HL-60/S4 (cell line): ENCODE measurements around the gene PPM1L.

Source experiments
- in situ Hi-C: fragments of 300-500 bp; cut with MboI; formaldehyde crosslinking; loops from 2 replicates; pipeline ENCODE4 v1.14.3; 2022; ENCODE audit warnings: low sequenced_read_pairs

PPM1L gene

DNA sequence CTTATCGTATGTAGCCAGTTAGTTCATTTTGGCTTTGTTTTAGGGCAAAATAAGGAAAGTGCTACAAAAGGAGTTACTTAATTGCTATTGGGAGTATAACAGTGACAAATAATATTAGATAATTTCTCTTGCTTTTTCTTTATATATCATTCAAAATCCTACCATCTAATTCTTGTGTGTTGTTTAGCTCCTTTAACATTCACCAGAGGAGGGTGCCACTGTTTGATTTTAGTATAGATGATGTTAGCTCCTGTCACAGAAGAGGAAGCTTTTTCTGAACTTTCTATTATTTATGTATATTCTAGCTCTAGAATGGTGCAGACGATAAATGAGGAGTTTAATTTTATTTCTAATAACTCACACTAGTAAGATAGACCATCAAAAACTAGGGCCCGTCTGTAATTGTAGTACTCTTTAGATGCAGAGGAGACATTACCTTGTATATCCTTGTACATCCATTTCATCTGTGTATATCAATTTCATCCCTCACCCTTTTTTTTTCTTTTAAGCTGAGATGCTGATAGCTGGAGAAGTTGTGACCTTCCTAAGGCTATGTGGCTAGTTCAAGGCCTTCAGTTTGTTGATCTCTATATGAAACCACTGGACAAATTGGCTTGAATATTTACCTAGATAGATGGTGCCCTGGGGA lies 3.0 kb downstream of the PPM1L start:
- in situ Hi-C loops: no loop called here

GRCh38 chr3:160763073-160763472 lies 7.0 kb downstream of the PPM1L start:
- in situ Hi-C loops: no loop called here

GRCh38 chr3:160765211-160765610 lies 9.2 kb downstream of the PPM1L start:
- in situ Hi-C loops: no loop called here

DNA sequence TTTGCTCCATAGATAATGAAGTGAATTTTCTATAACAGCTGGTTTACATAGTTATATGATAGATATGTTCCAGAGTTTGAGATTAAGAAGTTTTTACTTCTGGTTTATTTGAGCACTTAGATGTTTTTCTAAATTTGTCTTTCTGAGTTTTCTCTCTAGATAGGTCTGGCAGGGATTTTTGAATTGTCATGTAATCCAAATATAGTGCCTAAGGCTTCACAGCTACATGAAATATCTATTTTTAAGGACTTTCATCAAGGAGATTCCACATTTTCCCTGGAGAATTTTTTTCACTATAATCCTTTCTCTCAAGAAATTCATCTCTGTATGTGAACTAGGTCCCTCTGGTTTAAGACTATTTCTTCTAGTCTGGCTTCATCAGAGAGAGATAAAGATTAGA lies 12.0 kb downstream of the PPM1L start:
- in situ Hi-C loops: no loop called here

GRCh38 chr3:160768918-160769317 lies 12.9 kb downstream of the PPM1L start:
- in situ Hi-C loops: no loop called here

DNA sequence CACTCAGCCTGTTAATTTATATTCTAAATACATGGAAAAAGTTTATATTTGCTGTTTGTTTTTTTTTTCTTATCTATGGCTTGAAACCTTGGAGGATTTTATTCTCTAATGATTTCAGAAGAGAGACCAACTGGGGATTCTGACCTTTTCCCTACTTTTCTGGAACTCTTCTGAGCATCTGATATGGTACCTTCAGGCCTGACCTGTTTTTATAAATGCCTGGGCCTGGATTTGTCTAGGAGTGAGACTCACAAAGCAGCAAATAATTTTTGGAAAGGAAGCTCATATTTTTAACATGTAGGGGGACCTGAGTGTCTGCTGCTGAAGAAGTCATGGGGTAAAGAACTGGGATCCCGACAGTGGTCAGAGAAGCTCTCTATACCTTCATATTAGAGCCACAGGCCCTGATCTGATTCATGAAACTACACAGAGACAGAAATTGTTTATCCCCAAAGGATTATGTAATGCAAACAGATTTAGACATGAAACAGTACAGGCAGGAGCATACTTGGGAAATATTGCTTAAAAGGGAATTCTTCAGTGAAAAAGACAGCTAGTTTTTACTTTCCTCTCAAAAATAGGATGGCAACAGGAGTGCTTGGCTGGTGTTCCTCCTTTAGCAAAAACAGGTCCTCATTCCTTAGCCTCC lies 15.9 kb downstream of the PPM1L start:
- in situ Hi-C loops: no loop called here

- in situ Hi-C loops: no loop called here
Measured at GRCh38 chr3:160773722-160774121, 17.7 kb downstream of the PPM1L start.

DNA sequence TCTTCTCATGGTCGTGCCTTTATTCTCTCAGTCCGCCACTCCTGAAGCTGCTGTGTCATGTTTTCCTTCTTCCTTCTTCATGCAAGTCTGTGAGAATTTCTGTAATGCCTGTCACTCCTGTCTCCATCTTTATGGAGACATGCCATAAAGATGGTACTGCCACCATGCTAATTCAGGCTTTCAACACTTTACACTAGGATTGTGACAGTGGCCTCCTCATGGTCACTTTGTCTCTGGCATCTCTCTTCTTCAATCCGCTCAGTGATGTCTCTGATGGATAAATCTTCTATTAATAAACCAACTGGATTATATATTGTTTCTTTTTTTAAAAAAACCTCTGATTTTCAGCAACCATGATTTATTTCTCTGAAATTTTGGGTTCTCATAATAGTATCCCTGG lies 18.1 kb downstream of the PPM1L start:
- in situ Hi-C loops: no loop called here

GRCh38 chr3:160778480-160778879 lies 22.4 kb downstream of the PPM1L start:
- in situ Hi-C loops: no loop called here

DNA sequence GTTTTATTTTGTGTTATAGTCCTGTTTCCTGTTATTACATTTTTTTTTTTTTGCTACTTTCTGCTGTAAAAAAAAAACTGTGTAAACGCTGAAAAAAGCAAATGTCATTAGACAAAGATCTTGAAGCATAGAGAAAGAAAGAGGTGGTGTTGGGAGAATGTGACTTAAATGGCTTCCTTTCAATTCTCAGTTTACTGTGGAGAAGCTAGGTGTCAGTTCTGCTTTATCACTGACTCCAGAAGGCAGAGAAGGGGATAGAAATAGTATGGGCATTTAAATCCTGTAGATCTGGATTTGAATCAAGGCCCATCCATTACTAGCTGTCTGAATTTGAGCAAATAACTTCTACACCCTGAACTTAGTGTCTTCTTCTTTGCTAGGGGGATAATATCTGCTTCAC lies 23.0 kb downstream of the PPM1L start:
- in situ Hi-C loops: no loop called here

GRCh38 chr3:160780245-160780644 lies 24.2 kb downstream of the PPM1L start:
- in situ Hi-C loops: no loop called here

DNA sequence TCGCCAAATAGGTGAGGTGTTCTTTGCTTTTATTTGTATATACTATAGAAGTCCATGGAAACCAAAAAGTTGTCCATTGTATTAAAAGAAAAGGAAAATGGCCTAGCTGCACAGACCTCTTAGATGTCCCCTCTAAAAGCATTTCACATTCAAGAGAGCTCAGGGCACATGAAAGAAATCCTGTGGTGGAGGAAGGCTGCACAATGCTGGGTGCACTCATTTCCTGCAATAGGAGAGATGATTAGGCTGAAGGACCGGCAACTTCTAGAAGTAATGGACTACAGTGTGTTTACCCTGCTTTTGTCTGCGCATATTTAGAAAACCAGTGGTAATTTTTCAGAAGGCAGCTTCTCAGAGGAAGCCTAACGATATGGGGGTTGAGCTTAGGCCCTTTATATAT lies 25.4 kb downstream of the PPM1L start:
- in situ Hi-C loops: no loop called here

- in situ Hi-C loops: no loop called here
Measured at GRCh38 chr3:160781863-160782262, 25.8 kb downstream of the PPM1L start.

GRCh38 chr3:160784853-160785252 lies 28.8 kb downstream of the PPM1L start:
- in situ Hi-C loops: no loop called here

GRCh38 chr3:160790726-160791125 lies 34.7 kb downstream of the PPM1L start:
- in situ Hi-C loops: no loop called here

- in situ Hi-C loops: no loop called here
Measured at GRCh38 chr3:160792540-160792939, 36.5 kb downstream of the PPM1L start.

GRCh38 chr3:160793722-160794252 lies 37.8 kb downstream of the PPM1L start:
- in situ Hi-C loops: no loop called here

DNA sequence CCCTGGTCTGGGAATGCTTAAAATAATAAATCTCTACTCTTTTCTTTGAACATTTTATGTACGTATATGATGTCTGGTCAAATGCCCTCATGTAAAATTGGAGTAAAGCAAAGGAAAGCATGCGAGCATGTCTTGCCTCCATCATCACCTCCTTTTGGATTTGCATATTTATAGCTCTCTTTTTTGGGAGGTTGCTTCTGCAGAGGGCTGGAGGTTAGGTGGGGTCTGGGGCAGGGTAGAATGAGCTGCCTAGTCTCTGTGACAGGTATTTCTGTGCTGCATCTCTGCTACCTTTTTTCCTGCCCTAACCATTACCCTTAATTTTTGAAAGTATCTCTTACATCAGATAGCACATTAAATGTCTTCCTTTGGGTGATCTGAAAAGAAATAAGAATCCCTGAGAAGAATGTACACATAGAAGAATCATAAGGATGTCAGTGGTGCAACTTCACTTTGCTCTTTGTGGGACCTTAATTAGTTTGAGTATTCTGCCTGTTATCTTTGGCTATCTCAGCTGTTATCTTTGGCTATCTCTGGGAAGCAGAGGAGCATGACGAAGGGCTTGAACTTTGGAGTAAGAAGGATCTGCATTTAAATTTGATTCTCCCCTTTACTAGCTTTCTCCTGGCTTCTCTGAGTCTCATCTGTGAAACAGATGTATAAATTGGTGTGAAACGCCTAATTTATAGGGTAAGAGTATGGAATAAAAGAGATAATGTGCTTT lies 40.2 kb downstream of the PPM1L start:
- in situ Hi-C loops: no loop called here

DNA sequence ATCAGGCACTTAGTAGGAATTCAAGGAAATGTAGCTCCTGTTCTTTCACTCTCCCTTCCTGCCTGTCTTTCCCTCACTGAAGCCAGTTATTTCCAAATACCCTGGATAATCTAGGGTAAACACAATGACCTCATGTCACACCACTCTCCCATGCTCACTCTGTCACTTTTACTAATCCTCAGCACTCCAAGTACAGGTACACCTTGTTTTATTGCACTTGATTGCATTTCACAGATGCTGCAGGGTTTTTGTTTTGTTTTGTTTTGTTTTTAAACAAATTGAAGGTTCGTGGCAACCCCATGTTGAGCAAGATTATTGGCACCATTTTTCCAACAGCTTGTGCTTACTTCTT lies 40.8 kb downstream of the PPM1L start:
- in situ Hi-C loops: no loop called here

- in situ Hi-C loops: no loop called here
Measured at GRCh38 chr3:160797356-160797755, 41.3 kb downstream of the PPM1L start.

DNA sequence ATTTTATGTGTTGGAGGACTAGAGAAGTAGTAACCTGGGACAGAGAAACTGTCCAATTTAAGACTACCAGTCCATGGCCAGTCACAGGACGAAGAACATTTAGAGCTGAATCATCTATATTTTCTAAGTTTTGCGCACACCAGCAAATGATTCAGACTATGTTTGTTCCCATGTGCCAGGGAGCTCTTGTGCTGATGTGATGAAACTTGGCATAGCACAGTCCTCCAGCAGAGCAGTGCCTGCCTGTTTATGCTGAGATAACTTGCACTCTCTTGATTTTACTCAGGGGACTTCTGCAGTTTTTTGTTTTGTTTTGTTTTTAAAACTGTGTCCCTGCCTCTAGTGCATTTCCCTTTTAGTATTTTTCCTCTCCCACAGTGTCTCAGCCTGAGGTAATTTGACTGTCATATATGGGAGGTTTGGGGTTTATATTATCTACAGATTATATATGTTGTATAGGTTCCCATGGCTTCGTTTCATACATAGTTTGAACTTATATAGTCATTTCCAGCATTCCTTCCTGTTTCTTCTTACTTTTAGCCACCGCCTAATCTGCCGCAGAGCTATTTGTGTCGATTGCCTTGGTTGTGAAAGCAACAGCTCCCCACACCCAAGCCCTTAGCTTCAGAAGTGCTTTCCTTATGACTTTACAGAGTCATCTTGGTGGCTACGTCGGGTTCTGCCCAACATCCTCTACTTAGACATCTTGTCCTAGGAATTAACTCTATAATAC lies 45.5 kb downstream of the PPM1L start:
- in situ Hi-C loops: no loop called here
